ENCODE results near the gene GPSM3.

GPSM3 gene

DNA sequence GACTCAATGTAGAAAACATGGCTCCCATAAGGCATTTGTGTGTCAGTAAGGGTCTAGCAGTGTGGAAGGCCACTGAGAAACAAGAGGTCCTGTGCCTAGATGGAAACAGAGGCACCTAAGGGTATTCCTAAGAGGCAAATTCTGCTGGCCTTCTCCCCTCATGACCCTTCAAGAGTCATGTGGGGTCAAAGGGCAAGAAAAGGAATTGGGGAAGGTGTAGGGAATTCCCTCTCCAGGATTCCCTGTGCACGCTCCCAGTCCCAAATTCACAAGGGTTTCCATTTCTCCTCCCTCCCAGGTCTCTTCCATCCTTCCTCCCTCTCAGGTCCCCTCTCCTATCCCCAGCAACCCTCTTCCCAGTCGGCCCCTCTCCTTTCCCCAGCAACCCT lies 17.1 kb downstream of the GPSM3 start:
- H3K27ac ChIP-seq, result peak overlapping the region; percentile 99
- TF ChIP-seq ZFX (IDR thresholded peaks at IDR 0.05; ENCODE audit: borderline replicate concordance), result no peak
- TF ChIP-seq, protein P1, sequence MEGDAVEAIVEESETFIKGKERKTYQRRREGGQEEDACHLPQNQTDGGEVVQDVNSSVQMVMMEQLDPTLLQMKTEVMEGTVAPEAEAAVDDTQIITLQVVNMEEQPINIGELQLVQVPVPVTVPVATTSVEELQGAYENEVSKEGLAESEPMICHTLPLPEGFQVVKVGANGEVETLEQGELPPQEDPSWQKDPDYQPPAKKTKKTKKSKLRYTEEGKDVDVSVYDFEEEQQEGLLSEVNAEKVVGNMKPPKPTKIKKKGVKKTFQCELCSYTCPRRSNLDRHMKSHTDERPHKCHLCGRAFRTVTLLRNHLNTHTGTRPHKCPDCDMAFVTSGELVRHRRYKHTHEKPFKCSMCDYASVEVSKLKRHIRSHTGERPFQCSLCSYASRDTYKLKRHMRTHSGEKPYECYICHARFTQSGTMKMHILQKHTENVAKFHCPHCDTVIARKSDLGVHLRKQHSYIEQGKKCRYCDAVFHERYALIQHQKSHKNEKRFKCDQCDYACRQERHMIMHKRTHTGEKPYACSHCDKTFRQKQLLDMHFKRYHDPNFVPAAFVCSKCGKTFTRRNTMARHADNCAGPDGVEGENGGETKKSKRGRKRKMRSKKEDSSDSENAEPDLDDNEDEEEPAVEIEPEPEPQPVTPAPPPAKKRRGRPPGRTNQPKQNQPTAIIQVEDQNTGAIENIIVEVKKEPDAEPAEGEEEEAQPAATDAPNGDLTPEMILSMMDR (IDR thresholded peaks at IDR 0.05), result no peak

DNA sequence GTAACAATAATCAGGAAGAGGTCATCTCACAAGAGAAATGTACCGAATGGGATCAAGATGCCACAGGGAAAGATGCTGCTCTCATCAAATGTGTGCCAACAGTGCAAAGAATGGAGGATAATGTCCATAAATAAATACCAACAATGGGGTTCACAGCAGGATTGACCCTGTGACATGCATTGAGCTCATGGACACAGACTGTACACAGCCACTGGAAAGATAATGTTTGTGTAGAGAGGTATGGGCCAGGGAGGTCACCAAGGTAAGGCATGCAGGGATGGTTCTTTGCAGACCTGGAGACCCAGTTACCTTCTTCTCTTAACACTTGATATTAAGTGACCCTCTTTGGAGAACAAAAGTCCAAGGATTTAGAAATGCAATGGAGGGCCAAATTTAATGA lies 18.0 kb downstream of the GPSM3 start:
- no peak overlapping the region for H3K27ac ChIP-seq
- TF ChIP-seq, protein P1 (IDR thresholded peaks at IDR 0.05), result no peak
- TF ChIP-seq ZFX (IDR thresholded peaks at IDR 0.05; ENCODE audit: borderline replicate concordance), result no peak

DNA sequence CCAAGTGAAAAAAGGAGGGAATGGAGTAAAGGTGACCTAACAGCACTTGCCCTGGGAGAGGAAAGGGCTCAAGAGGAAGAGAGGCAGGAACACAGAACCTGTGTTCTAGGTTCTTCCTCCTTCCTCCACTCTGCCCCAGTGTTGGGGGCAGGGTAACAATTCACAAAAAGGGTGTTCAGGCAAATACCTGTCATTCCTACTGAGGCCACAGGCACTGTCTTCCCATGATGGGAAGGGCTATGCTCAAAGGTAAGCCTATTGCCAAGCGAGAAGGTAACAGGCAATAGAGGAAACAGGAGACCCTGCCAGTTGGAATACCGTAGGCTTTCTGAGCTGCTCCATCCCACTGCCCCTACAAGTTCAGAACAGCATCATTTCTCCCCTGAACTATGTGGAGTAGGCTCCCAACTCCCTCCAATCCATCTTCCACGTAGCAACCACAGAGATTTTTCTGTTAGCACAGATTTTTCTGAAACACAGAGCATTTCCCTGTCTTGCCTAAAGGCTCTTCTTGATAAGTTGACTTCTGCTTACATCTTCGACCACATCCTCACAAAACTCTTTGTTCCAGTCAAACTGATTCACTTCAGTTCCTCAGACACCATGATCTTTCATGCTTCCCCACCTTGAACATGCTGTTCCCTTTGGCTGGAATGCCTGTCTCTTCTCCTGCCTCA lies 19.3 kb downstream of the GPSM3 start:
- TF ChIP-seq, protein P1 (IDR thresholded peaks at IDR 0.05), result no peak
- no peak for TF ChIP-seq ZFX (IDR thresholded peaks at IDR 0.05; ENCODE audit: borderline replicate concordance)
- no peak overlapping the region for H3K27ac ChIP-seq

DNA sequence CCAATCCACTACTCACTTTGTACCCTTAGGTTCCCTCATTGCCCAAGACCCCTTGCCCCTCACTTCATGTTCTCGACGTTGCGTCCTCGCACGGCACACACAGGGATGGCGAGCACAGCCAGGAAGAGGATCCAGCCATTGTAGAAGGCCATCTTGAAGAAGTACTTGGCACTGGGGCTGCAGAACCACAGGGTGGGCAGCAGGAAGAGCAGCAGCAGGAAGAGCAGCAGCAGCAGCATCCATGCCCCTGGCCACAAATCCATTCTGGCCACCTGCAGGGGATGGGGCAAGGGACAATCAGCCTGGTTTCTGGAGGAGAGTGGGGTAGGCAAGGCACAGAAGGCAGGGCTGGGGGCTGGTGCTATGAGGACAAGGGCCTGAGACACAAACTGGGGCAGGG lies 21.2 kb downstream of the GPSM3 start:
- TF ChIP-seq, protein P1 (IDR thresholded peaks at IDR 0.05), result no peak
- no peak for TF ChIP-seq ZFX (IDR thresholded peaks at IDR 0.05; ENCODE audit: borderline replicate concordance)

DNA sequence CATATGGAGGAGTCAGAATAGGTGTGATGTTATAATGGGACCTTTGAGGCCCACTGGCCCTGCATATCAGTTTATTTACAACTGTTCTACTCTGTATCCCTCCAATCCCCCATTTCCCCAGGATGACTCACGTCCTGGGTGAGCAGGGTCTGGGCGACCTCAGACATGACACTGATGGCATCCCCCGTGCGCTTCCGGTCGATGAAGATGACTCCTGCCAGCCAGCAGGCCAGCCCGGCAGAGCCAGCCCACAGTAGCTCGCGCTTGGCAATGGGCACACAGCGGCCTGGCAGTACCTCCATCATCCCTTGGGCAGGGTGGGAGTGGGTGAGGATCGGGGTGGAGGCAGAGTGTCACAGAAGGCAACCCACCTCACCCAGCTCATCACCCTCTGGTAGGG lies 22.1 kb downstream of the GPSM3 start:
- no peak overlapping the region for H3K27ac ChIP-seq
- TF ChIP-seq, protein P1 (IDR thresholded peaks at IDR 0.05), result no peak
- TF ChIP-seq ZFX (IDR thresholded peaks at IDR 0.05; ENCODE audit: borderline replicate concordance), result no peak

More for the DNA sequence above, 21.2 kb downstream of the GPSM3 start:
- no peak overlapping the region for H3K27ac ChIP-seq

DNA sequence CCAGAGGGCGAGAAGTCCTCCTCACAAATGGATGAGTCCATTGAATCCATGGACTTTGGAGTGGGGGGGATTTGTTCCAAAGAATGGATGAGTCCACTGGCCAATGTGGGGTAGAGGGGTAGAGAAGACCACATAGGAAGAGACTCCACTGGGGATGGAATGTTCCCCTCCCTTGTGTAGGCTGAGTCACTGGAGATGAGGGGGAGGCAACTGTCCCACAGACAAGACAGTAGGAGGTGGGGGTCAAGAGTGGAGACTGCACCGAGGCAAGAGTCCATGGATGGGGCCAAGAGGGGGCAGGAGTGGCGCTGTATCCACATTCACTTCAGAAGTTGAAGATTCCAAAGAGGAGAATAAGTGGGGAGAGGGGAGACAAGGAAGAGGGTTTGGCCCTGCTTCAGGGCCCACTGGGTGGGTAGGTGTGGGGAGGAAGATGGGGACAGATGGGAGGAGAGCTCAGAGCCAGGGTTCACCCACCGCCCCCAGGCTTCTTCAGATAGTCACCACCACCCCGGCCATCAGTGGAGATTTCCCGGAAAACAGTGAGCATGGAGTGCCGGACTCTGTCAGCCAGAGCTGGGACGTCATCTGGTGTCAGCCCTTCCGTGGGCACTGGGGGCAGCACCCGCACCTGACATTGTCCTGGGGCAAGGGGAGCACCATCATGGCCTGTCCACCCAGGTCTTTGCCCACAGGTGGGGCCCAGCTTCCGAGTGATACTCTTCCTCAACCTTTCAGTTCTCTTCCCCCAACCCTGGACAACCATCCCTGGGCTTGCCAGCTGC lies 23.4 kb downstream of the GPSM3 start:
- TF ChIP-seq ZFX (IDR thresholded peaks at IDR 0.05; ENCODE audit: borderline replicate concordance), result no peak
- TF ChIP-seq, protein P1 (IDR thresholded peaks at IDR 0.05), result no peak
- H3K27ac ChIP-seq, result 0 out of 2 replicates have a peak overlapping the region, but pooled peaks have one; percentile 35

DNA sequence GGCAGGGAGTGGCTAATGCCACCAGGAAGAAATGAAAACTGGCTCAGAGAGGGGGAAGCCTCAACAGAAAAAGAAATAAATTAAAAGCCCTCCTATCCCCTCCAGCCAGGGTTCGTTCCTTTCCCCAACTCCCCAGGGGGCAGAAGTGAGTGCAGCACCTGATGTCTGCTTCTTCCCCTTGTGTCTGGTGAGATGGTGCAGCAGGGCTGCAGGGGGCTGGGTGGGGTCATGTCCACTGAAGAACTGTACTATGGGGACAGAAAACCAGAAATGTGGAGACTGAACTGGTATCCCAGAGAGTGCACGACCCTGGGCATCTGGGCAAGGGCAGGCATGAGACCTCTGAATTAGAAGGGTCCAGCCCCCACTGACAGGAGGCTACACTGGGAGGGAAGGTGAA lies 24.1 kb downstream of the GPSM3 start:
- peak overlapping the region; percentile 35 for H3K27ac ChIP-seq
- TF ChIP-seq ZFX (IDR thresholded peaks at IDR 0.05; ENCODE audit: borderline replicate concordance), result no peak
- TF ChIP-seq, protein P1 (IDR thresholded peaks at IDR 0.05), result no peak
